NCI-H2107 treated with DMSO at 0.1 percent for 48 hours (cell line): ENCODE results near the gene IL1RL2.

Source experiments
- DNase-seq: peaks from one replicate; lab custom pipeline; 2025; ENCODE audit not compliant: unreplicated experiment; lab: John Stamatoyannopoulos, UW

The IL1RL2 gene

DNA sequence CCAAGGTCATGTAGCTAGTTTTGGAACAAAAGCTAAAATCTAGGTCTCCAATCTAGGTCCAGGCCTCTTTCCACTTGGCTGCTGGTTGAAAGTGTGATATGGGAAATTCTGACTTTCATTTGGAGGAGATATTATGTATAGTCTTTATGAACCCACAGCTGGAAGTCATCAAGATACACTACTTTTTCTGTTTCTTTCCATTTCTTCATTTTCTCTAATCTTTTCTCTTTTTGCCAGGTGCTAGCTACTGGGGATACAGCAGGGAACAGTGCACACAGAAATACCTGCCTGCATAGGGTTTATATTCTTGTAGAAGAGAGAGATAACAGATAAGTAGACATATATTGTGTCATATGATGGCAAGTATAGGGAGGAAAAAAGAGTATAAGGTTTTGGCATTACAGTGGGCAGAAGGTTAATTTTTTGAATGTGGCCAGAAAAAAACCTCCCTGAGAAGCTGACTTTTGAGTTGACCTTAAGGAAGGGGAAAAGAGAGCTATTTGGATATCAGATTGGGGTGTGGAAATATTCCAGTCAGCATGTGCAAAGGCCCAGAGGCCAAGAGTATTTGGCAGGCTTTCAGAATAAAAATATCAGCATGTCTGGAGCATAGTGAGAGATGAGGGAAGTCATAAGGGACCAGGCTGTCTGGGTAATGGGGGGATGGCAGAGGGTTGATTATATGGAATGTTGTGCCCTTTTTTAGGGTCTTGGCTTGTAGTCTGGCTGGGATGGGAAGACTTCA, 28.6 kb upstream of the IL1RL2 start:
- DNase-seq: no peak

DNA sequence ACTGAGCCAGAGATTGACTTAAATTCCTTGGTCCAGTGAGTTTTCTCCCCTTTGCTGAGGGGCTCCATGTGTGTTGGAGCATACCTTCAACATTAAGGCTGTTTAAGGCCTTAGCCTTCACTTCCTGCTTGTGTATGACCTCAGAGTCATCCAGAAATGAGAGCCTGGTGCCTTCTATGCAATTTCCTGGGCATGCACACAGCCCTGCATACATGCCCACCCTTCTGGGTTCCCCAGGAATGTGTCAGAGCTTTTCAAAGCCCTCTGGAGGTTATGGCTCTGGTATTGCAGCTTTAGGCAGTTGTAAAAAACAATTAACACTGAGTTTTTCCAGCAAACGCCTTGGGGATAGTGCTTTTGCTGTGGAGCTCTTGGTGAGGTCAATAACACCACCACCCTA, 27.5 kb upstream of the IL1RL2 start:
- DNase-seq: no peak

DNA sequence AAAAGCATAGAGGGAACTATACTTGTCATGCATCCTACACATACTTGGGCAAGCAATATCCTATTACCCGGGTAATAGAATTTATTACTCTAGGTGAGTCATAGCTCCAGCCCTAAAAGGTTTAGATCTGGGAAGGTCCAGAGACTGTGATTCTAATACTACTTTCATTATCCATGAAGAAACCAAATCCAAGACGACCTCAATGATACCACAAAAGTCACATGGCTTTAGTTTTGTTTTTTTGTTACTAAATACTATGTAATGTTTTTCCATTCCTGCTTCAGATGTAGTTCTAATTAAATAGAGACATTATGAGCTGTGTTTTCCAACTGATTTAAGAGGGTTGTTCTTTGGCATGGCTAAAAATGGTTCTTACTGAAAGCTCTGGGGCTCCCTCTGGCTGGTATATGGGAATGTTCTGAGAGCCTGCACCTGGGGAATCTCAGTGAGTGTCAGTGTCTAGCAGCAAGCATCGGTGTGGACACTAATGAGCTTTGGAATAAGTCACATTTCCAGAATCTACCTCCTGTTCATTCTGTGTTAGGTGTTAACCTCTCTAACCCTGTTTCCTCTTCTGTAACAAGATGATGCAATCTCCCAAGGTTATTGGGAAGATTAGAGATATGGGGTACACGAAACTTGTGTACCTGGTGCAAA, 20.5 kb upstream of the IL1RL2 start:
- DNase-seq: no peak

DNA sequence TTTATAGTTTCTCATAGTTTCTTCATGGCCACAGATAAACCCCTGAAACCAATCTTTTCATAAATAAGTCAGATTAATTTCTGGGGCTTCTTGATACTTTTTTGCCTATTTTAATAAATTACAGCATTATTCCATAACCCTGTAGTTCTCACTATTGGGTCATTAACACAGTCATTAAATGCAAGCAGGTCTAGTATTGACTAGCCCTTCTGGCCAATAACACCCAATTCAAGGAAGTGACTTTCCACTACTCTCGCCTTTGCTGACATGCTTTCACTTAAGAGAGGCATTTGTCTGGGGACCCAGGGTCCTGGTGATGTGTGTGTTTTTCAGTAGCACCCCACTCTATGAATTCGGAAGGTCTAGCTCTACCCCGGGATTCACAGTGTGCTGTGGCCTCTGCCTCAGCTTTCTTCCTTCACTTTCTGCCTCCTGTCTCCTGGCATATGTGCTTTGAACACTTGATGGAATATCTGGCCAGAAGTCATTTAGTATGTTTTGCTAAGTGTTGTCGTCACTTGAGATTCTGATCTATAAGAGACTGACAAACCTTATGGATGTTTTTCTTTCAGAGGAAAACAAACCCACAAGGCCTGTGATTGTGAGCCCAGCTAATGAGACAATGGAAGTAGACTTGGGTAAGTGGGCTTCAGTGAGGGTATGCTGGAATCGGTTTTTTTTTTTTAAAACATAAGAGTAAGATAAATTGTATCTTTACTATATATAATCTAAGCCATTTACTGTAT, 18.6 kb upstream of the IL1RL2 start:
- no peak for DNase-seq

DNA sequence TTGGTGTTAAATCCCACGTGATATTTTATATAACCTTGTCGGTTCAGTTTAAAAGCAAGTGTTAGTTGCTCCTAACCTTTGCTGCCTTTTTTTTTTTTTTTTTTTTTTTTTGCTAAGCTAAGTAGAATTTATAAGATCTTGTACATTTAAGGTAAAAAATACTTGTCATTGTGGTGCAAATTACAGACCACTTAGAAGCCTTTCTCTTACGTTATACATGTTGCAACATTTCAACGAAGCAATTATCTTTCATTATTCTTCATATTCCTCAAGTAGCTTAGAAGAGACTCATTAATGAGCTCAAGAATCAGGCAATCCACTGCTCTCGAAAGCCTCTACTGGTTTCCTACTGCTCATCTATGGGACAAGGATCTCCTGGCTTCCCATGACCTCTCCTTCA, 14.9 kb upstream of the IL1RL2 start:
- DNase-seq: no peak

DNA sequence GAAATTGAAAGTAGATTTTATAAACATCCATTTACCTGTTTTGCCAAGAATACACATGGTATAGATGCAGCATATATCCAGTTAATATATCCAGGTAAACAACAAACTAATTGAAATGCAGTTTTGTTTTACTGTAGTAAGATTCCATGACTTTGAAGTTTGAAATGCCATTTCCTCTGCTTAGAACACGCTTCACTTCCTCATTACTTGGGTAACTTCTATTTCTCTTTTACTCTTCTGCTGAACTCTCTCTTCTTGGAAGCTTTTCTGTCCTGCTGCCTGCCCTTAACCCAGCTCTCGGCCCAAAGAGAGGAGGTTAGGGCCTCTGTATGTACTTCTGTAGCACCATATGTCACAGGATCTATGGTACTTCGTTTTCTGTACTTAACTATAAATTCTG, 14.1 kb upstream of the IL1RL2 start:
- DNase-seq: no peak

DNA sequence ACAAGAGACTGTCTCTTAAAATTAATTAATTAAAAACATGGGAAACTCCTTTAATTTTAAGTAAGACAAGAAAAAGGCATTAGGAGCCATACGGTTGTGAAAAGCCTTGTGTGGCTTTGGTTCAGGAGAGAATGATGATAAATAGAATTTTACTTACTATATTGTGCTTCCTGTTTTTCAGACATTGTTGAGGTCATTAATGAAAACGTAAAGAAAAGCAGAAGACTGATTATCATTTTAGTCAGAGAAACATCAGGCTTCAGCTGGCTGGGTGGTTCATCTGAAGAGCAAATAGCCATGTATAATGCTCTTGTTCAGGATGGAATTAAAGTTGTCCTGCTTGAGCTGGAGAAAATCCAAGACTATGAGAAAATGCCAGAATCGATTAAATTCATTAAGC, 10.7 kb upstream of the IL1RL2 start:
- DNase-seq: no peak

DNA sequence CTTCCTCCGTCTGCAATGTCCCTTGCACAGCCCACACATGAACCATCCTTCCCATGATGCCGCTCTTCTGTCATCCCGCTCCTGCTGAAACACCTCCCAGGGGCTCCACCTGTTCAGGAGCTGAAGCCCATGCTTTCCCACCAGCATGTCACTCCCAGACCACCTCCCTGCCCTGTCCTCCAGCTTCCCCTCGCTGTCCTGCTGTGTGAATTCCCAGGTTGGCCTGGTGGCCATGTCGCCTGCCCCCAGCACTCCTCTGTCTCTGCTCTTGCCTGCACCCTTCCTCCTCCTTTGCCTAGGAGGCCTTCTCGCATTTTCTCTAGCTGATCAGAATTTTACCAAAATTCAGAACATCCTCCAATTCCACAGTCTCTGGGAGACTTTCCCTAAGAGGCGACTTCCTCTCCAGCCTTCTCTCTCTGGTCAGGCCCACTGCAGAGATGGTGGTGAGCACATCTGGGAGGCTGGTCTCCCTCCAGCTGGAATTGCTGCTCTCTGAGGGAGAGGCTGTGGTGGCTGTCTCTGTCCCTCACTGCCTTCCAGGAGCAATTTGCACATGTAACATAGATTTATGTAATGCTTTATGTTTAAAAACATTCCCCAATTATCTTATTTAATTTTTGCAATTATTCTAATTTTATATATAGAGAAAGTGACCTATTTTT, 8.9 kb upstream of the IL1RL2 start:
- no peak for DNase-seq

DNA sequence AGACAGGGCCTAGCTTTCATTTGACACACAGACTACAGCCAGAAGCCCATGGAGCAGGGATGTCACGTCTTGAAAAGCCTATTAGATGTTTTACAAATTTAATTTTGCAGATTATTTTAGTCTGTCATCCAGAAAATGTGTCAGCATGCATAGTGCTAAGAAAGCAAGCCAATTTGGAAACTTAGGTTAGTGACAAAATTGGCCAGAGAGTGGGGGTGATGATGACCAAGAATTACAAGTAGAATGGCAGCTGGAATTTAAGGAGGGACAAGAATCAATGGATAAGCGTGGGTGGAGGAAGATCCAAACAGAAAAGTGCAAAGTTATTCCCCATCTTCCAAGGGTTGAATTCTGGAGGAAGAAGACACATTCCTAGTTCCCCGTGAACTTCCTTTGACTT, 7.8 kb upstream of the IL1RL2 start:
- no peak for DNase-seq

DNA sequence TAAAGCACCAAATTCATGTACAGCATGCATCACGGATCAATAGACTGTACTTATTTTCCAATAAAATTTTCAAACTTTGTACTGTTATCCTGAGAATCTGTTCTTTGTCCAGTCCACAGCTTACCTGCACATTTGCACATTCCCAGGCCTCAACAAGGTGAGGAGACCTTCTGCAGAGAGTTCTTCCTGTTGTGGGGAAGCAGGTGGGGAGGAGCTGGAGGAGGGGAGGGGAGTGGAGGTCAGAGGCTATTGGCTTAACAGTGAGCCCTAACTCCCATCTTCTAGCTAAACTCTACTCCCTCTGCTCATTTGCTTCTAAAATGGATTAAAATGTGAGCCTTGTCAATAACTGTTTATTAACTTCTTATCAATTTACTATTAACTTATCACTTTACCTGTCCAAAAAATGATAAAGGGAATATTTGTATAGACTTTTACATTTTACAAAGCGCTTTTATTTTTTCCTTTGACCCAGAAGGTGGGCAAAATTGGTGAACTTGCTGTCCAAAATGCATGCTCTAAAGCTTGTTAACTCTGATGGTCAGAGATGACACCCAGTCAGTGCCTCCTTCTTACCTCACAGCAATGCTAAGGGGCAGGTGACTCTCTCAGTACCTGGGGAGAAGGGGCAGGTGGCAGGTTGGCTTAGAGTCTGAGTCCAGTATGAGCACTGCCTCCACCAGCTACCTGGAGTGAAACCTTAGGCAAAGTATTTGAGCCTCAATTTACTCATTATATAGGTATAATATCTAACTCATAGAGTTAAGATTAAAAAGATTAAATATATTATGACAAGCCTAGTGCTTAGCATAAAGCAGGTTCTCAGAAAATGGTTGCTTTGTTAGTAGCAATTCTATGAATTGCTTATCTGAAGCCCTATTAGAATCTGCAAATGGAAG, 6.8 kb upstream of the IL1RL2 start:
- no peak for DNase-seq

DNA sequence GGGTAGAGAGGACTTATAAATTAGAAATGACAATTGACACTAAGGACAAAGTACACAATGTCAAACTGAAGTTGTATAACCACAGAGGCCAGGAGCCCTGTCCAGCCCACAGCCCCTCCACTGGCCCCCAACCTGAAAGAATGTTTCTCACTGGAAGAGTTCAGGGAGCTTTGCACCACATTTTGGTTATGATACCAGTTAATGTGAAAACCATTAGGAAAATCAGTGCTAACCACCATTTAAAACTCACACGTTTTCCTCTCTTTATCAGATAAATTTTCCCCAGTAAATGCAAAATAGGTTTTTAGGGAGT, 6.2 kb upstream of the IL1RL2 start:
- DNase-seq: no peak

DNA sequence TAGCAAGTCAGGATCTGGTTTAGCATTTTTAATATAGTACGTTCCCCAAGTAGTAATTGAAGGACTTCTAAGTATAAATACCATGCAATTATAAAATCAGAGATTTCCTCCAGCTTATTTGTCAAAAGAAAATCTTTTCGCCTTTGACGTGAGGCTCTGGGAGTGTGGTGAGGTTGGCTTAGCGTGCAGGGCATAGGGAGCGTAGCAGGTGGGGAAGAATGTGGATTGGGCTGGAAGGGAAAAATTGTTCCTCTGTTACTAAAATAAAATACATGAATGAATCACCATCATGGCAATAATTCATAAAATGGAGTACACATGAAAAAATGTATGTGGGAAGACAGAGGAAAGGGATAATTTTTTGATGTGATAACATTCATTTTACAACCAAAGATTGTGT, 5.4 kb upstream of the IL1RL2 start:
- no peak for DNase-seq

DNA sequence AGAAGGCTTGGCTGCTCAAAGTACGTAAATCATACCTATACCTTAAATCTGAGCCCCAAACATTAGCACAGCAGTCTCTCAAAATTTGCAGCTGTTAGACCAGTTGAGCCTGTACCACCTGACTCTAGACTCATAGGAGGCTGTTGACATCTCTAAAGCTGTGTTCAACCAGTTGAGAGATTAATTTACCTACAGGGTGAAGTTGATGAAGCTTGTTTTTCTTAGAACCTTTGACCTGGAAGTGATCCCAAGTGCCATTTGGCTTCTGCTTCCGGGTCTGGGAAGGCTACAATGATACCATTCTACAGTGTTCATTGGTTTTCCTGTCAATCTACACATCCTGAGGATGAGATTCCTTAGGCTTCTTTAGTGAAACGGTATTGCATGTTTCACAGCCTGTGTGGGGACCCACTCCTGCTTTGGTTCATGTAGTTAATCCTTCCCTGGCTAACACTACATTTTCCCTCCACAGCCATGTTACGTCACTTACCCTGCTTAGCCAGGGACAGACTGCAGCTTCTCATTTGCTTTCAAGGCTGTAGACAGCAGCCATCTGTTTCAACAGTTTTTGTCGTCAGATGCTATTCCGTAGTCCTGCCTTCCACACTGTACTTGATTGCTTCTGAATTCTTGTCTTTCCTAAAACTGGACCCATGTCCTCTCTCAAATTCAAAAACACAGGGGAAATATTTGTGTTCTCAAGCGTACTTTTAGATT, 4.7 kb upstream of the IL1RL2 start:
- no peak for DNase-seq

DNA sequence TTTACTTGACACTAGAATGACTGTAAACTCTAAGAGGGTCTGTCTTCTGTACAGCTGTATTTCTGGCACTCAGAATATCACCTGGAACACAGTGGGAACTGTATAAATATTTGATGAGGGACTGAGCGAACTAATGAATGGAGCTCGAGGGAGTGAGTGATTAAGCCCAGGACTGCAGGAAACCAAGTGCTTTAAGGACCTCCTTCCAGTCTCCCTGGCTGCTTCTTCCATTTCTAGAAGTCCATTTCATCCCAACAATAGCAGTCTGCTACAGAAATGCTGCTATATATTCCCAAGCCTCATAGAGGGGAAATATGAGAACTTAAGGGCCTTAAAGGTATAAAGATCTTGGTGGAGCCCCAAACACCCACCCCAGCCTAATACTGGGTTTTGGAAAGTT, 2.8 kb upstream of the IL1RL2 start:
- no peak for DNase-seq

DNA sequence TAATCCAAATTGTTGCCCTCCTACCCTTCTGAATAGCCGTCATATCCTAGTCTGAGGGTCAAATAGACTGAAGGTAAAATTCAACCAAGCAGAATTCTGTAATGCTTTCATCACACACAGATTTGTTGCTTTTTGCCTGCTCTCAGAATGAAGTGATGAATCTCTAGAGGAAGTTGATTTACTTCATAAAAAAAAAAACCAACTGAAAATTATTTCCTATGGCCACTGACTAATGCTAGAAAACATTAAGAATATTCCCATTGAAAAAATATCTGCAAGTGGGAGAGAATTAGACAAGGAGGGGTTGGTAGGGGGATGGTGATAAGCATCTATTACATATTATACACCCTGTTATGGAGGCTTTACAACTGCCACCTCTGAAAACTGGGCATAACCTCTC, 2.3 kb upstream of the IL1RL2 start:
- no peak for DNase-seq

DNA sequence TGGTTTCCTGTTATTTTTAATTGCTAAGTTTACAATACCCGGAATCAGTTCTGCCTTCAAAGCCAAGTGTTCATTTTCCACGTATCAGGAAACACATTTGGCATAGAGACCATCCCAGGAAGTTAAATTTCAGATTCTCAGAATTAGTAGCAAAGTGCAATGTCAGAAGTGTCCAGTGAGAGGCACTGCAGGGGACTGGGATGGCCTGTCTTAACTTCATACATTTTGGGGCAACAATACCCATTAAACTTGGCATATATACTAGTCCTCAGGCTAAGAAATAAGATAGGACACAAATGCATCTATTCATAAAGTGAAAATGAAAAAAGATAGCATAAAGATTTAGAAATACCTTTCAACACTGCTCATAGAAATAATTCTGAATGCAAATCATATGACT, 1.5 kb upstream of the IL1RL2 start:
- DNase-seq: no peak

DNA sequence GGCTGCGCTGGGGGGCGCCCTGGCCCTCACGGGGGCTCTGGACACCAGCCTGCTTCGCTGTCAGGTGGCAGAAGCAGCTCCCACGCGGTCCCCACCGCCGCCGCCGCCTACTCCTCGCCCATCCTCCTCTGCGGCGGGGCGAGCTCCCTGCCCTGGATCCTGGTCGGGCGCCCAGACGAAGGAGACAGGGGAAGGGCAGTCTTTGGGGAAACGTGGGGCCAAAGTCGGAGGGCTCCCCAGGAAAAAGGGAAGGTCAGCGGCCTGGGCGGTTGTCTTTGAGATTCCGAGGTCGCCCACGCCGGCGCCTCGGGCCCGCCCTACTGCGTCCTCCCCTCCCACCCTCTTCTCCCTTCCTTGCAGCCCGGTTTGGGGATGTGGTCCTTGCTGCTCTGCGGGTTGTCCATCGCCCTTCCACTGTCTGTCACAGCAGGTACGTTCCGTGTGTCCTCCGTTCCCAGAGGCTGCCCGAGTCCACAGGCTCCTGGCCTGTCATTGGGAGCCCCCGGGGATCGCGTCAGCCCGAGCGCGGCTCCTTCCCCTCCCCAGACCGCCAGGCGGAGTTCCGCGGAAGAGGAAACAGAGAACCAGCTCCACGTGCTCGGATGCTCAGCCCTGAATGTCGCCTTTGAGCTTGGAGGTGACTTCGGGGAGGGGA, 800 bp downstream of the IL1RL2 start:
- DNase-seq: no peak

DNA sequence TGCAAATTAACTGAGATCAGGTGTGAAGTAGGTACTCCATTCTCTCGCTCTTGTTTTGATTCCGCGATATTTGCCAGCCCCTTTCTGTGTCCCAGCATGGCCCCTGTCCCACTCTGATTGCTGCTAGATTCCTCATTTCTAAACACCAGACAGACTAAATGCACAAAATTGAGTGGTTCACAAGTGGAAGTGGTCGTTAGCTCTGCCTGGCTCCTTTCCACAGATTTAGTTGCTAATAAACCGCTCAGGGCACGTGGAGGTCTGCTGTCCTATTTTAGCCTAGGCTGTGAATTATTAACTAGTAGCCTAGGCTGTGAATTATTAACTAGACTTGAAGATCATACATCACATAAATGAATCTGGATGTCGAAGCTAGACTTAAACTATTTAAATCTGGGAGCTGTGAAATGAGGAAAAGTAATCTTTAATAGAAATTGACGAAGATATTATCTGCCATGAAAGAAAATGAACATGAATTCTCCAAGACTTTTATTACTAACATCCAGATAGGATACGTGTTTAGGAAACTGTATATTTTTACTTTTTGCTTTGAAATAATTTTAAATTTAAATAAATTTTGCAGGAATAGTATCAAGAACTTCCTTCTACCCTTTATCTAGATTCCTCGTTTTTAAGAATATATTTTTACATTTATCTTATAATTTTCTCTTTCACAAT, 3.7 kb downstream of the IL1RL2 start:
- DNase-seq: no peak

DNA sequence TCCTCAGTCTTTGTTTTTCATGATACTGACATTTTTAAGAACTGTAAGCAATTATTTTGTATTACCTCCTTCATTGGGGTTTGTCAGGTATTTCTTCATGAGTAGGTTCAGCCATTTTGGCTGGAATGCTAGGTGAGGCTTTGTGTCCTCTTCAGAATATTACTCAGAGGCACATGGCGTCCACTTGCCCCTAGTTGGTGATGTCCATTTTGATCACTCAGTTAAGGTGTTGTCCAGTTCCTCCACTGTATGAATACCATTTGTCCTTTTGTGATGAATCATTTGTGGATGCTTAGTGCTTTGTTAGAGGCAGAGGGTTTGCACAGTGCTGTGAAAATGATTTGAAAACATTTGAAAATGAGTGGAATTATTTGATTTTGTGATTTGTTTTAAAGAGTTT, 4.7 kb downstream of the IL1RL2 start:
- DNase-seq: no peak
